HG03469 (cell line): ENCODE data around the gene GALNS.

Experiments
- ATAC-seq: cut with Tn5 transposase; IDR thresholded peaks from one replicate; pipeline ENCODE4 v1.9.1; 2021; ENCODE audit warnings: mild to moderate bottlenecking, moderate library complexity, moderate number of reproducible peaks; ENCODE audit not compliant: unreplicated experiment

The GALNS gene

DNA sequence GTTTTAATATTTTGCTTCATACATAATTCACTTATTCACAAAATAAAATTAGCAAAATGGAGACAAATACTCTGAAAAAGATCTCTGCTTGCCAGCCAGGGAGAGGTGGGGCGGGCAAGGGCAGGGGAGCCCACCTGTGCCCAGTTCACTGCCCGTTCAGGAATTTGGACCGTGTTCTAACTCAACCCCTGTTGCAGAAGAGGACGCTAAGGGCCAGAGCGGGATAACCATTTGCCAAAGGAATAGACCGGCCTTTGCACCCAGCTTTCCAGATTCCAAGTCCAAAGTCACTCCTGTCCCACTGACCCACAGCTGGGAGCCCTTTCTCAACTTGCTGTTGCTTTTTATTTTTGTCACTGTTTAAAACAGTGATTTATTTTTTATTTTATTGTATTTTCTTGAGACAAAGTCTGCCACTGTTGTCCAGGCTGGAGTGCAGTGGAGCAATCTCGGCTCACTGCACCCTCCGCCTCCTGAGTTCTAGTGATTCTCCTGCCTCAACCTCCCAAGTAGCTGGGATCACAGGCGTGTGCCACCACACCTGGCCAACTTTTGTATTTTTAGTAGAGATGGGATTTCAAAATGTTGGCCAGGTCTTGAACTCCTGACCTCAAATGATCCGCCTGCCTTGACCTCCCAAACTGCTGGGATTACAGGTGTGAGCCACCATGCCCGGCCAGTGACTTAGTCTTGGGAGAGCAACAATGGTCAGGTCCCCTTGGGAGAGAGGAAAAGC lies 69.0 kb downstream of the GALNS start:
- ATAC-seq: no peak

GRCh38 chr16:88785106-88785924 lies 71.4 kb downstream of the GALNS start, which contains the start of gene PIEZO1:
TSS of gene PIEZO1 (minus strand) at chr16:88785220. CDS start at chr16:88784964, 256 bp downstream.
- ATAC-seq: no peak

GRCh38 chr16:88784856-88785105 lies 72.0 kb downstream of the GALNS start:
- ATAC-seq: no peak

DNA sequence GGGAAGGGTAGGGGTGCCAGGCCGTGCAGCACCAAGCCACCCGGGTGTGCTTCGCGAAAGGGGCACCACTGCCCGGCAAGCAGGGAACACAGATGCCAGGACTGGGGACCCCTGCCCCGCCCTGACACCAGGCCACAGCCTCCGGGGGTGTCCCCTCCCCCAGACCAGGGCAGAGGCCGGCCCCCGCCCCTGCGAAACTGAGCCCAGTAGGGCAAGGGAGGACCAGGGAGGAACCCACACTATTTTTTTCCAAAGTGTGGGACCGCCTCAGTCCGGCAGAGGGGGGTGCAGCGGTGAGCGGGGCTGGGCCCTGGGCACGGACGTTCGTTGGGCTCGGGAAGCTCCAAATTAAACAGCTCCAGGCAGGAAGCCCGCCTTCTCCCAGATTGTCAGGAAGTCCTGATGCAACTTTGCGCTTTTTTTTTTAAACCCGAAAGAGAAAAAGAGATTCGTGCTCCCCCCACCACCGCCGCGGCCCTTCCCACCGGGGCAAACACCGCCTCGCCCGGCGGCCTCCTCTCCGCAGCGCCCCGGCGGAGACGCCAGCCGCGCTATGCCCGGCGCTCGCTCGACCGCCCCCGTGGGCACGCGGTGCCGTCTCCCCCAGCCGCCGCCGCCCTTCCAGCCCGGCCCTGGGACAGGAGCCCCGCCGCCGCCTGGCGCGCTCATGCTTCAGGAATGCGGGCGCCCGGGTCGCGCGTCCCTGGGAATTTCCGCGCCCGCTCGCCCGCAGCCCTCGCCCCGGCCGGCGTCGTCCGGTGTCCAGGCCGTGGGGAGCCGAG lies 72.5 kb downstream of the GALNS start:
- no peak for ATAC-seq

- no peak for ATAC-seq
Measured at GRCh38 chr16:88783391-88784073, 73.2 kb downstream of the GALNS start.

GRCh38 chr16:88782454-88783390 lies 74.0 kb downstream of the GALNS start:
- ATAC-seq: no peak

GRCh38 chr16:88781140-88782077 lies 75.3 kb downstream of the GALNS start:
- no peak for ATAC-seq

DNA sequence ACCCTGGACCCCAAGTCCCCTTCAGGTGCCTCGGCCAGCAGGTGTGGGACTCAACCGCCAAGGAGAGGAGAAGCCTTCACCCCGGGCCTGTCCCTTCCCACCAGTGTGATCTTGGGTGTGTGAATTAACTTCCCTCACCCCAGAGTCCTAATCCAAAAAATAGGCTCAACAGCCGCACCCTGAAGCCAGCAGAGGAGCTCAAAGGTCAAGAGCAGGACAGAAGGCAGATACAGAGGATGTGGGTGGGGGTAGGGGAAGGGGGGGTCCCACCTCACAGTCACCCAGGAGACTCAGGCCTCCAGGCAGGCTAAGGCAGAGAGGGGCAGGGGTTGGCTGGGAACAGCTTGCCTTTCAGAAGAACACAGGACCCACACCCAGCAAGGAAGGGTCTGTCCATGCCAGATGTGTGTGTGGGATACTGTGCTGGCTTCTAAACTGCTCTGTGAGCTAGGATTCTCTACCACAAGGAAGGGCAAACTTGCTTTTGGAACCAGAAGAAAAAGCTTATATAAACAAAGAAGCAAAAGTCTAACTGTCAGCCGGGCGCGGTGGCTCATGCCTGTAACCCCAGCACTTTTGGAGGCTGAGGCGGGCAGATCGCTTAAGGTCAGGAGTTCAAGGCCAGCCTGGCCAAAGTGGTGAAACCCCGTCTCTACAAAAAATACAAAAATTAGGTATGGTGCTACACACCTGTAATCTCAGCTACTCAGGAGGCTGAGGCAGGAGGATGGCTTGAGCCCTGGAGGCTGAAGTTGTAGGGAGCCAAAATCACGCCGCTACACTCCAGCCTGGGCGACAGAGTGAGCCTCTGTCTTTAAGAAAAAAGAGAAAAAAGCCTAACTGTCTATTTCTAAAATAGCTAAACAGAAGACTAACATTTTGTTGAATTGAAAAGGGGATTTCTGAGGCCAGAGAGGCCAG lies 76.3 kb downstream of the GALNS start:
- ATAC-seq: no peak

DNA sequence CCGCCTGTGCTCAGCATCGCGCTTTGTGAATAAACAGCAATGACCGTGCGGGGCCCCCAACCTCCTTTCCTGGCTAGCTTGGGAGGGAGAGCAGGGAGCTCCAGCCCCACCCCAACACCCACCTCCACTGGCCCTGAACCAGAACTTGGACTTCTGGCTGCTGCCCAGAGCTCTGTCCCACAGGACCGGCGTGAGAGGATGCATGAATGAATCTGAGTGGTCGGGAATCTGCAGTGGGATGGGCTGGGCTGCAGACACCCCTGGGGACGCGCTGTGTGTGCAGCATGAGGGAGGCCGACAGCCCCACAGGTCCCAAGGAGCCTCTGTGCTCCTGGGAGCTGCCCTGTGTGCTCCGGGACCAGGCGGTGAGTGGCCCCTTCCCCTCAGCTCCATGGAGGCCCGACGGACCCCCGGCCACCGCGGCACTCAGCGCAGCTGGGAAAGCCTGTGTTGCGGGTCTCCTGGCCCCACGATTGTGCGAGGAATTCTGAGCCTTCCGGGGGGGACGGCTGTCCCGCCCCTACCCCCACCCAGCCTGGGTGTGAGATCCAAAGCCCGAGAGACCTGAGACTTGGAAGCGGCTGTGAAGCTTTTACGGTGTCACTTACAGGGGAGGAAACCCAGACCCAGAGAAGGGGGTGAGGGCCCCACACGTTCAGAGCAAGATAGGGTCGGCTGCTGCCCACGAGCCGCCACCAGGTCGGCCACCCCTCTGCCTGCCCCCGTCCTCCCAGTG lies 77.2 kb downstream of the GALNS start:
- ATAC-seq: no peak

DNA sequence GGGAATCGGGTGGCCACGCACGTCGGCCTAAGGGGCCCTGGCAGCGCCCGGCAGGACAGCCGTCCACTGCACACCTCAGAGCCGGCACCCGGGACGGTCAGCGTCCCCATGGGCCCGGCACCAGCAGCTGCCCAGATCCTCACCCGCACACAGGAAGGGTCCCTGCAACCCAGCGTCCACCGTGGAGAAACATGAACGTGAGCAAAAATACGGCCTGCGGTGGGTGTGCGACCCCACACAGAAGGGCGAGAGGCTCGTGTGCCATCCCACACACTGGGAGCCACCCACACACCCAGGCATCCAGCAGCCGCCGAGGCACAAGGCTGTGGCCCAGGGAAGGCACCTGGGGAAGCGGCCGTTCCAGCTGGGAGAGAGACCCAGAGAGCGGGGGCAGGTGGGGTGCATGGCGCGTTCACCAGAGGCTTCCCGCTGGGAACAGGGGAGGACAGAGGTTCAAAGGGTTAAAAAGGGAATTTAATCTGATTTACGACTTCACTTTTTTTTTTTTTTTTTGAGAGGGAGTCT lies 78.1 kb downstream of the GALNS start:
- ATAC-seq: no peak

GRCh38 chr16:88778271-88778525 lies 78.5 kb downstream of the GALNS start:
- ATAC-seq: no peak

DNA sequence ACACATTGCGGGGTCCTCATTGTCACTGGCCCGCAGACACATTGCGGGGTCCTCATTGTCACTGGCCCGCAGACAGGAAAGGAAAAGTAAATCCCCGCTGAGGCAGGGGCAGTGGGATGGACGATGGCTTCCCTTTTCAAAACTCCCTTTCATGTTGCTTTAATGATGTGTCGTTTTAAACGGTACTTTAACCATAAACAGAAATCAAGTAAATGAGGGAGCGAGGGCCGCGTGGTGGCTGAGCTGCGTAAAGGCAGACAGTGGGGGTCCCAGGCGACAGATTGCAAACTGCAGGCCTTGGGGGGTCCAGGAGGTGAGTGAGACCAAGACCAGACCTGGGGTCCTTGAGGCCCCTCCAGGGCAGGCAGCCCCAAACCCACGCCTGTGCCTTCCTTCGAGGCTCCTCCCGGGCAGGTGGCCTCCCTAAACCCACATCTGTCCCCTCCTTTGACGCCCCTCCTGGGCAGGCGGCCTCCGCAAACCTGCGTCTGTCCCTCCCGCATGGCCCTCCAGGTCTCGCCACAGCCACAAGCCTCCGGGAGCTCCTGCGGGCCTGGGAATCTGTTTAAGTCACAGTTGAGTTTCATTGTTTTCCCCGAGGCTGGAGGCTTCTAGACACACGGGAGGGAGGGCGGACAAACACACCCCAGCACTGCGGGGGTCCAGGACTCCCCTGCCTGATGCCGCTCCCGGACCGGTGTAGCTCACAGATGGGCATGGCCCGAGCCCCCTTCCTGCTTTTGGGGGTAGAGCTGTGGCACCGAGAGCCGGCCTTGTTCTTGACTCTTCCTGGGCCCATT lies 79.1 kb downstream of the GALNS start:
- no peak for ATAC-seq

DNA sequence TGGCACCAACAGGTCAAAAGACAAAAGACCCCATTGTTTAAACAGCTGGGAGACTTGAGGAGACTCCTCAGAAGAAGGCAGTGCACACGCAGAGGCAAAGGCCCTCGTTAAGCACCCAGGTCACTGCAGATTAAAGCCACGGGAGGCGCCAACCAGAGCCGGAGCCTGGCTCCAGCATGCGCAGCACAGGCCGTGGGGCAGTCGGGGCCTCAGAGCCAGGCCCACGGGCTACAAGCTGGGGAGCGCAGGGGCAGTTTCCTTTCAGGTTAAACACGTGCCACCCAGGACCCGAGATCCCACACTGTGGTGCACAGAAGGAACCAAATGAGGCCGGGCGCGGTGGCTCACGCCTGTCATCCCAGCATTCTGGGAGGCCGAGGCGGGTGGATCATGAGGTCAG lies 80.9 kb downstream of the GALNS start:
- ATAC-seq: no peak

DNA sequence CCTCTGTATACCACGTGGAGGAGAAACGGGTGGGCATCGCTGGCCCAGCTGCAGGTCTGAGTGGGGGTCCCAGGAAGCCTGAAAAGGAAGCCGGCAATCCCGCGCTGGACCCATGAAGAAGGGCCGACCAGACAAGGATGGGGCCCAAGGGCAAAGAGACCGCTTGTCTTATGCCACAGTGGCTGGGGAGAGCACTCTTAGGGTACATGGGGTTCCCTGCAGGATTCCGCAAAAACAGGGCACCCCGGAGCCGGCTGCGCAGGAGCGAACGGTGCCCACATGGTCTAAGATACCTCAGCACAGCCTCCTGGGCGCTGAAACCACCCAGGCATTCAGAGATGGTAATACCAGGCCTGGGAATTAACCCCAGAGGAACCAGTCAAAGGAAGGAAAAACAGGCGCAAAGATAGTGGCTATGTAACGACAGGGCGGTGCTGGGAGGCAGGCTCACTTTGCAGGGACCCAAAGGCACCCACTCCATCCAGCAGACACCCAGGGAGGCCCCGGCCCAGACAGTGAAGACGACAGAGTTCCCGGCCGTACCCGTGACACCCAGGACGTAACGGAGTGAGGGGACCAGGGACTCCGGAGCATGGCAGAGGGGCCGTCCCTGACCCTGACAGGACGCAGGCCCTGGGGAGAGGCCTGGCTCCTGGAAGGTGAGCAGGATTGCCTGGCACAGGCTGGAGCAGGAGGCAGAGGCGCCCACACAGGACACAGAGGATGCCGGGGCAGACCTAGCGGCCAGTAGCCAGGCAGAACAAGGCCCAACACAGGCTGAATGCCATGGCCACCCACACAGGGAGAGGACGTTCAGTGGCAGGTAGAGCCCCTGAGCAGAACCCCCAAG lies 82.0 kb downstream of the GALNS start:
- ATAC-seq: no peak

DNA sequence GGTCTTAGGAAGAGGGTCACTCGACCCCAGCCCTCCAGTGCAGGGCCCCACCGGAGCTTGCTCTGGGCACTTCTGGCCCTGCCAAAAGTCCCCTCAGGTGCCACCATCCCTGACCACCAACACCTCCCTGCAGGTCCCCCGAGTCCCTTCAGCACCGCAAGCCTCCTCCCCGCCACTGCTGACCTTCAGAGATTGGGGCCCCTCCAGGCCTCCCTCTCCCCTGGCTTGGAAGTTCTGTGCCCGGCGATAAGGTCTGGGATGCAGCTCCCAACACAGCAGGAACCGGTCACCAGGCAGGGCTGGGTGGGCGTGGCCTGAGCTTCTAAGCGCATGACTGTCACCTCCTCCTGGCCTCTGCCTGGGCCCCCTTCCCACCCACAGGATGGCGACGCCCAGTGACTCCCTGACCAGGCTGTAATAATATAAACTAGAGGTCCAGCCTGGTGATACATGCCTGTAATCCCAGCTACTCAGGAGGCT lies 82.9 kb downstream of the GALNS start:
- no peak for ATAC-seq
